IMR-90 (cell line): ENCODE results near the gene AGBL1. TPM values are rescaled to one million over a fixed set of nuclear protein-coding genes. Genes with fewer than 3 reads are reported as not detected.

Experiments used
- ATAC-seq: fragments of 200-7000 bp; cut with Tn5 transposase; 2 replicates; pipeline ENCODE4 v1.9.1; 2020; ENCODE audit warnings: low read depth, mild to moderate bottlenecking, moderate library complexity
- BruUV-seq: library from RNA; stranded (reverse); fragments of 400-500 nt; replicated peaks from 2 replicates; lab custom pipeline; 2021; lab: Mats Ljungman, UMichigan
- CTCF ChIA-PET: fragments of 300-600 bp; formaldehyde crosslinking; extraction: SDS; loops from one replicate; lab custom pipeline; 2021; ENCODE audit warnings: antibody characterized with exemption; lab: Yijun Ruan, JAX
- POLR2A ChIA-PET: fragments of 300-600 bp; sonication (Branson Sonifier 250); formaldehyde crosslinking; loops from one replicate; lab custom pipeline; 2022; ENCODE audit warnings: antibody characterized with exemption; ENCODE audit not compliant: unreplicated experiment; lab: Charles Lee
- DNase-seq: peaks from one replicate; pipeline ENCODE4 v3.0.0; 2013
- H2AFZ ChIP-seq: replicated peaks from 2 replicates; pipeline ENCODE3; 2013; ENCODE audit warnings: low read length, mild to moderate bottlenecking; ENCODE audit not compliant: poor library complexity
- H2AK5ac ChIP-seq: 2 replicates; pipeline ENCODE4 v1.6.1; 2013; ENCODE audit warnings: low read depth, low read length, inconsistent platforms
- H2AK9ac ChIP-seq: replicated peaks from 2 replicates; pipeline ENCODE3; 2013; ENCODE audit warnings: mild to moderate bottlenecking, low read depth, low read length, moderate library complexity; ENCODE audit not compliant: poor library complexity
- H2BK120ac ChIP-seq: 2 replicates; pipeline ENCODE4 v1.6.1; 2013; ENCODE audit warnings: low read depth, low read length, inconsistent platforms
- H2BK15ac ChIP-seq: 3 replicates; pipeline ENCODE4 v1.6.1; 2013; ENCODE audit warnings: low read depth, low read length, inconsistent platforms
- H2BK20ac ChIP-seq: 2 replicates; pipeline ENCODE4 v1.6.1; 2013; ENCODE audit warnings: low read depth, mild to moderate bottlenecking, inconsistent platforms, low read length, moderate library complexity
- H2BK5ac ChIP-seq: 2 replicates; pipeline ENCODE4 v1.6.1; 2013; ENCODE audit warnings: mild to moderate bottlenecking, low read depth, low read length, inconsistent platforms; ENCODE audit not compliant: poor library complexity, severe bottlenecking
- H3K14ac ChIP-seq: replicated peaks from 2 replicates; pipeline ENCODE4 v1.6.1; 2013; ENCODE audit warnings: low read depth, low read length, inconsistent platforms
- H3K18ac ChIP-seq: 2 replicates; pipeline ENCODE4 v1.6.1; 2013; ENCODE audit warnings: low read depth, low read length, control low read depth
- H3K23ac ChIP-seq: 2 replicates; pipeline ENCODE4 v1.6.1; 2013; ENCODE audit warnings: low read depth, low read length, inconsistent platforms
- H3K27ac ChIP-seq: 2 replicates; pipeline ENCODE4 v1.5.1; 2013; ENCODE audit warnings: mild to moderate bottlenecking, control low read depth, low read length; ENCODE audit not compliant: insufficient read depth
- H3K27me3 ChIP-seq: 2 replicates; pipeline ENCODE4 v1.6.1; 2013; ENCODE audit warnings: low read length; ENCODE audit not compliant: control insufficient read depth, insufficient read depth
- H3K36me3 ChIP-seq: 2 replicates; pipeline ENCODE4 v1.6.1; 2013; ENCODE audit warnings: low read length, mixed read lengths; ENCODE audit not compliant: control insufficient read depth, insufficient read depth
- H3K4ac ChIP-seq: 2 replicates; pipeline ENCODE4 v1.6.1; 2013; ENCODE audit warnings: low read depth, low read length, inconsistent platforms
- H3K4me1 ChIP-seq: 2 replicates; pipeline ENCODE4 v1.6.1; 2013; ENCODE audit warnings: low read length, mixed read lengths; ENCODE audit not compliant: control insufficient read depth, insufficient read depth
- H3K4me2 ChIP-seq: 2 replicates; pipeline ENCODE4 v1.6.1; 2013; ENCODE audit warnings: low read depth, mild to moderate bottlenecking, control low read depth, low read length, moderate library complexity
- H3K4me3 ChIP-seq: 2 replicates; pipeline ENCODE4 v1.5.1; 2013; ENCODE audit warnings: low read depth, mild to moderate bottlenecking, control low read depth, low read length, moderate library complexity; ENCODE audit not compliant: insufficient read depth
- H3K56ac ChIP-seq: 2 replicates; pipeline ENCODE4 v1.6.1; 2013; ENCODE audit warnings: low read length, inconsistent platforms; ENCODE audit not compliant: insufficient read depth; ENCODE audit errors: extremely low read depth
- H3K79me1 ChIP-seq, 2 experiments: 2 replicates each; pipeline ENCODE4 v1.6.1; 2013; ENCODE audit warnings: low read length in 2 of 2, inconsistent platforms in 1 of 2, low read depth in 1 of 2
- H3K9ac ChIP-seq: 2 replicates; pipeline ENCODE4 v1.6.1; 2013; ENCODE audit warnings: low read depth, low read length, control low read depth
- H3K9me1 ChIP-seq: 2 replicates; pipeline ENCODE4 v1.6.1; 2013; ENCODE audit warnings: low read length, inconsistent platforms; ENCODE audit not compliant: insufficient read depth
- H3K9me3 ChIP-seq: 2 replicates; pipeline ENCODE4 v1.6.1; 2013; ENCODE audit warnings: low read length; ENCODE audit not compliant: control insufficient read depth, insufficient read depth
- H4K20me1 ChIP-seq: 2 replicates; pipeline ENCODE4 v1.6.1; 2013; ENCODE audit warnings: low read length, inconsistent platforms; ENCODE audit not compliant: insufficient read depth
- H4K5ac ChIP-seq: 2 replicates; pipeline ENCODE4 v1.6.1; 2013; ENCODE audit warnings: mild to moderate bottlenecking, low read depth, low read length, control low read depth
- H4K8ac ChIP-seq, 2 experiments: 2 replicates each; pipeline ENCODE4 v1.6.1; 2013; ENCODE audit warnings: low read depth in 2 of 2, low read length in 2 of 2, control low read depth in 1 of 2, inconsistent platforms in 1 of 2
- H4K91ac ChIP-seq: 2 replicates; pipeline ENCODE4 v1.6.1; 2013; ENCODE audit warnings: low read depth, low read length, inconsistent platforms; ENCODE audit not compliant: insufficient read depth
- BHLHE40 ChIP-seq: fragments of 150-350 bp; IDR thresholded peaks from 2 replicates; pipeline ENCODE4 v1.6.1; 2016; ENCODE audit warnings: mild to moderate bottlenecking, low read depth, low read length
- CEBPB ChIP-seq: IDR thresholded peaks from 2 replicates; pipeline ENCODE4 v1.6.1; 2012; ENCODE audit warnings: low read depth, low read length, improper control_type of control experiment
- CHD1 ChIP-seq: IDR thresholded peaks from 2 replicates; pipeline ENCODE4 v1.6.1; 2012; ENCODE audit warnings: low read depth, low read length, improper control_type of control experiment
- ELK1 ChIP-seq: fragments of 150-350 bp; IDR thresholded peaks from 2 replicates; pipeline ENCODE4 v1.6.1; 2016; ENCODE audit warnings: low read depth, mild to moderate bottlenecking, low read length, moderate library complexity, borderline replicate concordance
- FOS ChIP-seq: fragments of 150-350 bp; IDR thresholded peaks from 2 replicates; pipeline ENCODE4 v1.6.1; 2016; ENCODE audit warnings: low read depth, low read length
- MAFK ChIP-seq: IDR thresholded peaks from 2 replicates; pipeline ENCODE4 v1.6.1; 2012; ENCODE audit warnings: low read depth, low read length, improper control_type of control experiment
- MAZ ChIP-seq: IDR thresholded peaks from 2 replicates; pipeline ENCODE4 v1.6.1; 2012; ENCODE audit warnings: low read depth, mild to moderate bottlenecking, low read length, improper control_type of control experiment, moderate library complexity, borderline replicate concordance
- MXI1 ChIP-seq: IDR thresholded peaks from 2 replicates; pipeline ENCODE4 v1.6.1; 2012; ENCODE audit warnings: low read depth, mild to moderate bottlenecking, low read length, moderate library complexity, borderline replicate concordance
- NFE2L2 ChIP-seq: fragments of 150-350 bp; IDR thresholded peaks from 2 replicates; pipeline ENCODE4 v1.6.1; 2016; ENCODE audit warnings: low read depth, mild to moderate bottlenecking, low read length
- POLR2A ChIP-seq: IDR thresholded peaks from 2 replicates; pipeline ENCODE4 v1.6.1; 2012; ENCODE audit warnings: mild to moderate bottlenecking, low read depth, low read length
- RAD21 ChIP-seq: IDR thresholded peaks from 2 replicates; pipeline ENCODE4 v1.6.1; 2012; ENCODE audit warnings: low read length, improper control_type of control experiment
- RCOR1 ChIP-seq: IDR thresholded peaks from 2 replicates; pipeline ENCODE4 v1.6.1; 2012; ENCODE audit warnings: mild to moderate bottlenecking, low read length, improper control_type of control experiment; ENCODE audit not compliant: insufficient replicate concordance
- RFX5 ChIP-seq: IDR thresholded peaks from 2 replicates; pipeline ENCODE4 v1.8.0; 2012; ENCODE audit warnings: low read depth, mild to moderate bottlenecking, low read length, moderate library complexity
- SMC3 ChIP-seq: fragments of 150-350 bp; IDR thresholded peaks from 2 replicates; pipeline ENCODE4 v1.6.1; 2016; ENCODE audit warnings: low read depth, mild to moderate bottlenecking, antibody characterized with exemption, low read length, moderate library complexity
- USF2 ChIP-seq: fragments of 150-350 bp; IDR thresholded peaks from 2 replicates; pipeline ENCODE4 v1.6.1; 2017; ENCODE audit warnings: mild to moderate bottlenecking, antibody characterized with exemption, low read length, low read depth
- WGBS, 2 experiments: methylation state at CpG; one replicate each; pipeline versions ENCODE4 v1.1.5 to v1.1.7; 2013; ENCODE audit warnings: missing lambda C conversion rate in 2 of 2; ENCODE audit not compliant: insufficient read length in 1 of 2; ENCODE audit errors: extremely low coverage in 2 of 2; 5-methylcytosine and 5-hydroxymethylcytosine counted together
- dilution Hi-C: fragments of 300-500 bp; cut with HindIII; formaldehyde crosslinking; loops from one replicate; pipeline ENCODE4 v1.14.3; 2018; ENCODE audit warnings: low sequenced_read_pairs; ENCODE audit not compliant: unreplicated experiment
- in situ Hi-C: fragments of 300-500 bp; cut with MboI; formaldehyde crosslinking; loops from 3 replicates; pipeline ENCODE4 v1.14.3; 2019; ENCODE audit warnings: low sequenced_read_pairs, inconsistent platforms, mixed read lengths
- intact Hi-C: fragments of 100-400 bp; cut with micrococcal nuclease; formaldehyde crosslinking; loops from 2 replicates; pipeline ENCODE4 v1.10.0; 2022
- polyA plus RNA-seq, 3 experiments: library from polyadenylated mRNA; depleted of rRNA; stranded (reverse); fragments of >200 nt; gene quantifications; 2 replicates each; pipeline ENCODE4 v1.2.3, GENCODE V29; 2012; ENCODE audit warnings: low replicate concordance in 1 of 3
- total RNA-seq: library from RNA; depleted of rRNA; stranded (reverse); fragments of >200 nt; gene quantifications from 2 replicates; pipeline ENCODE4 v1.2.3, GENCODE V29; 2012
- TF ChIP-seq, protein P1 (sequence below): conservative IDR thresholded peaks from 2 replicates; pipeline ENCODE4 v1.5.1; 2012; ENCODE audit warnings: mild to moderate bottlenecking, low read depth, low read length, improper control_type of control experiment

Gene AGBL1
- total and polyA plus RNA-seq, 2 of the 4 experiments (the other 2 are of a cell fraction): not detected

GRCh38 chr15:86555098-86555497 is 475.4 kb downstream of the AGBL1 start:
- H3K4me3 ChIP-seq: no peak overlapping the region
- H3K9me1 ChIP-seq: no peaks in the 10 kb centered on the region
- WGBS, 2 experiments: no CpG with 5 or more reads among the region's 2 CpGs
- H4K20me1 ChIP-seq: no peaks in the 10 kb centered on the region
- in situ Hi-C loops: no loop called here
- no peak overlapping the region for H4K8ac ChIP-seq
- CTCF ChIA-PET: no interaction called here
- H2AK5ac ChIP-seq: no peak overlapping the region
- no peak overlapping the region for H2BK120ac ChIP-seq
- H4K5ac ChIP-seq: no peak overlapping the region
- POLR2A ChIA-PET: no interaction called here
- no peak overlapping the region for H2BK20ac ChIP-seq
- no peak overlapping the region for H2BK5ac ChIP-seq
- intact Hi-C loops: no loop called here
- H2BK15ac ChIP-seq: no peak overlapping the region
- no peak for ATAC-seq
- H3K4ac ChIP-seq: no peak overlapping the region
- no peaks in the 10 kb centered on the region for H3K79me1 ChIP-seq
- H3K23ac ChIP-seq: no peak overlapping the region
- H3K27me3 ChIP-seq: no peaks in the 10 kb centered on the region
- dilution Hi-C loops: no loop called here
- no peak overlapping the region for H3K4me2 ChIP-seq
- no peak overlapping the region for H2AK9ac ChIP-seq
- TF ChIP-seq MAFK (no peak), MAZ (no peak), POLR2A (no peak), CHD1 (no peak), CEBPB (no peak), SMC3 (no peak), ELK1 (no peak), MXI1 (no peak), NFE2L2 (no peak), USF2 (no peak), RFX5 (no peak), RAD21 (no peak), RCOR1 (no peak), BHLHE40 (no peak), FOS (no peak)
- TF ChIP-seq, protein P1, sequence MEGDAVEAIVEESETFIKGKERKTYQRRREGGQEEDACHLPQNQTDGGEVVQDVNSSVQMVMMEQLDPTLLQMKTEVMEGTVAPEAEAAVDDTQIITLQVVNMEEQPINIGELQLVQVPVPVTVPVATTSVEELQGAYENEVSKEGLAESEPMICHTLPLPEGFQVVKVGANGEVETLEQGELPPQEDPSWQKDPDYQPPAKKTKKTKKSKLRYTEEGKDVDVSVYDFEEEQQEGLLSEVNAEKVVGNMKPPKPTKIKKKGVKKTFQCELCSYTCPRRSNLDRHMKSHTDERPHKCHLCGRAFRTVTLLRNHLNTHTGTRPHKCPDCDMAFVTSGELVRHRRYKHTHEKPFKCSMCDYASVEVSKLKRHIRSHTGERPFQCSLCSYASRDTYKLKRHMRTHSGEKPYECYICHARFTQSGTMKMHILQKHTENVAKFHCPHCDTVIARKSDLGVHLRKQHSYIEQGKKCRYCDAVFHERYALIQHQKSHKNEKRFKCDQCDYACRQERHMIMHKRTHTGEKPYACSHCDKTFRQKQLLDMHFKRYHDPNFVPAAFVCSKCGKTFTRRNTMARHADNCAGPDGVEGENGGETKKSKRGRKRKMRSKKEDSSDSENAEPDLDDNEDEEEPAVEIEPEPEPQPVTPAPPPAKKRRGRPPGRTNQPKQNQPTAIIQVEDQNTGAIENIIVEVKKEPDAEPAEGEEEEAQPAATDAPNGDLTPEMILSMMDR: no peak
- no peak overlapping the region for H3K9ac ChIP-seq
- H3K36me3 ChIP-seq: no peaks in the 10 kb centered on the region
- no peak overlapping the region for H3K56ac ChIP-seq
- H3K9me3 ChIP-seq: peaks cover 15% of the 10 kb centered on the region
- H3K14ac ChIP-seq: no peak overlapping the region
- BruUV-seq: no TSS peak
- H4K91ac ChIP-seq: no peak overlapping the region
- no peak overlapping the region for H2AFZ ChIP-seq
- no peak overlapping the region for H3K27ac ChIP-seq
- H3K18ac ChIP-seq: no peak overlapping the region
- H3K4me1 ChIP-seq: no peaks in the 10 kb centered on the region
- DNase-seq: no peak
